ENCODE data around the gene CYP2S1. TPM values are rescaled to one million over a fixed set of nuclear protein-coding genes. Genes with fewer than 3 reads are reported as not detected.

CYP2S1 gene
- total and polyA plus RNA-seq, 9 of the 15 experiments (the other 6 are each of a cell fraction or from before 2014, with no cell fraction given): 0.07 to 1.9 (median 0.41) TPM

DNA sequence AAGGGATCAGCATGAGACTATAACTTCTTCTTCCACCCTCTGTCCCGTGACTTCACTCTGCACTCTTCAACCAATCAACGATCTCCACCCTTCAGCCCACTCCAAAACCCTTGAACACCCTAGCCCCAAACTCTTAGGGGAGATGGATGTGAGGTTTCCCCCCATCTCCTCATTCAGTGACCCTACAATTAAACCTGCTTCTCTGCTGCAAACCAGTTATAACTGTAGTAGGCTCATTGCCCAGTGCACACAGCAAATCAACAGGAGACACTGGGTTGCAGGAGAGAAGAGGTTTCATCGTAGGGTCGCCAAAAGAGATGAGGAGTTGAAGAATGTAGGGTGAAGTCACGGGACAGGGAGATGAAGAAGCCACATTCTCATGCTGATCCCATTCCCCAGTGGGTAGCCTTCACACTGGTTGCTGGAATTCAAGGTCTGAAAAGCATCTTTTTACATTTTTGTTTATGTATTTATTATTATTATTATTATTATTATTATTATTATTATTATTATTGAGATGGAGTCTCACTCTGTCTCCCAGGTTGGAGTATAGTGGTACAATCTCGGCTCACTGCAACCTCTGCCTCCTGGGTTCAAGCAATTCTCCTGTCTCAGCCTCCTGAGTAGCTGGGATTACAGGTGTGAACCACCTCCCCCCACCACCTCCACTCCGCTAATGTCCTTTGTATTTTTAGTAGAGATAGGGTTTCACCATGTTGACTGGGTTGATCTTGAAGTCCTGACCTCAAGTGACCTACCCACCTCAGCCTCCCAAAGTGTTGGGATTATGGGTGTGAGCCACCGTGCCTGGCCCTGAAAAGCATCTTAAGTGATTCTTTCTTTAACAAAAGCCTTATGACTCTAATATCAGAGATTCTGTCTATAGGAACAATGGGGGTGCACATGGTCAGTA is 5.8 kb upstream of the CYP2S1 start (continued):
- TF ChIP-seq, protein P1, sequence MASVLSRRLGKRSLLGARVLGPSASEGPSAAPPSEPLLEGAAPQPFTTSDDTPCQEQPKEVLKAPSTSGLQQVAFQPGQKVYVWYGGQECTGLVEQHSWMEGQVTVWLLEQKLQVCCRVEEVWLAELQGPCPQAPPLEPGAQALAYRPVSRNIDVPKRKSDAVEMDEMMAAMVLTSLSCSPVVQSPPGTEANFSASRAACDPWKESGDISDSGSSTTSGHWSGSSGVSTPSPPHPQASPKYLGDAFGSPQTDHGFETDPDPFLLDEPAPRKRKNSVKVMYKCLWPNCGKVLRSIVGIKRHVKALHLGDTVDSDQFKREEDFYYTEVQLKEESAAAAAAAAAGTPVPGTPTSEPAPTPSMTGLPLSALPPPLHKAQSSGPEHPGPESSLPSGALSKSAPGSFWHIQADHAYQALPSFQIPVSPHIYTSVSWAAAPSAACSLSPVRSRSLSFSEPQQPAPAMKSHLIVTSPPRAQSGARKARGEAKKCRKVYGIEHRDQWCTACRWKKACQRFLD (CRISPR knock-in tag; IDR thresholded peaks at IDR 0.05): no peak
- no peak for TF ChIP-seq CCNT2 (IDR thresholded peaks at IDR 0.05; ENCODE audit: borderline replicate concordance, extremely low read depth, insufficient read length, low read depth, low read length)
- TF ChIP-seq ZC3H8 (IDR thresholded peaks at IDR 0.05): no peak
- TF ChIP-seq NUFIP1 (IDR thresholded peaks at IDR 0.05; ENCODE audit: partially characterized antibody): no peak
- TF ChIP-seq ZNF140 (CRISPR knock-in tag; IDR thresholded peaks at IDR 0.05): no peak

DNA sequence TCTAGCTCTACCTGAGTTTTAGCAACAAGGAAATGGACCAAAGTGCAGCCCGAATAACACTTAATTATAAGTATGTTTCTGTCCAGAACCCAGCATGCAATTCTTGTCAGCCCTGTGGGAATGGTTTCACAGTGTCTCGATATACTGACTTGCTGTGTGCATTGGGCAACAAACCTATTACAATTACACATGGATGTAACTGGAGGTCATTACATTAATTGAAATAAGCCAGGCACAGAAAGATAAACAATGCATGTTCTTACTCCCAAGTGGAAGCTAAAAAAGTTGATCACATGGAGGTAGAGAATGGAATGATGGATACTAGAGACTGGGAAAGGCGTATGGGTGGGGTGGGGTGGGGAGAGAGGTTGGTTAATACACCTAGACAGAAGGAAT is 5.1 kb upstream of the CYP2S1 start:
- WGBS (ENCODE audit: insufficient coverage, low coverage, missing lambda C conversion rate): 13% methylated on average over 3 of the region's 3 CpGs
- H3K4me2 ChIP-seq (ENCODE audit: insufficient read depth, low read length): no peak overlapping the region
- no peak overlapping the region for H3K9ac ChIP-seq (ENCODE audit: insufficient read depth in 1 of 2, low read depth in 2 of 2, low read length in 2 of 2)
- POLR2A ChIA-PET: no interaction called here
- H4K20me1 ChIP-seq (replicated peaks; ENCODE audit: control insufficient read depth, insufficient read depth, low read length): no peaks in the 10 kb centered on the region
- no peak overlapping the region for H3K27ac ChIP-seq (ENCODE audit: extremely low read depth, low read depth, low read length)
- no peaks in the 10 kb centered on the region for H3K9me1 ChIP-seq (ENCODE audit: control insufficient read depth, insufficient read depth, low read length)
- H2AFZ ChIP-seq (ENCODE audit: low read depth, low read length): no peak overlapping the region
- no peaks in the 10 kb centered on the region for H3K36me3 ChIP-seq (ENCODE audit: control insufficient read depth, insufficient read depth, low read length)
- in situ Hi-C loops (cut with MboI) (no loop called here), intact Hi-C loops (cut with micrococcal nuclease) (no loop called here)
- H3K4me1 ChIP-seq (replicated peaks in 1 of 2; ENCODE audit: control insufficient read depth in 2 of 2, insufficient read depth in 2 of 2, low read length in 2 of 2): peaks cover 3 to 5% of the 10 kb centered on the region in 2 experiments; a peak in 4 of 5 replicates
- no peak for FAIRE-seq
- CTCF ChIA-PET (ENCODE audit: low intra/inter-chr PET ratio): no interaction called here
- peaks cover 6 to 13% of the 10 kb centered on the region in 2 experiments; a peak in 4 of 5 replicates for H3K27me3 ChIP-seq (ENCODE audit: control insufficient read depth in 2 of 2, insufficient read depth in 2 of 2, low read length in 2 of 2)
- no TSS peak for BruUV-seq (replicated peaks)
- no peaks in the 10 kb centered on the region for H3K9me3 ChIP-seq (replicated peaks; ENCODE audit: control insufficient read depth, insufficient read depth, low read depth, low read length)
- no peak overlapping the region for H3K4me3 ChIP-seq
- no peak for DNase-seq (ENCODE audit: extremely low read depth in 1 of 4, low spot score in 3 of 4)
- no peaks in the 10 kb centered on the region for H3K79me2 ChIP-seq (ENCODE audit: control insufficient read depth, insufficient read depth, low read length)
- ATAC-seq: no peak
- no peak for TF ChIP-seq ARHGAP35 (IDR thresholded peaks at IDR 0.05; ENCODE audit: partially characterized antibody)
- no peak for TF ChIP-seq RBM15 (IDR thresholded peaks at IDR 0.05; ENCODE audit: insufficient read depth, low read length)
- no peak for TF ChIP-seq MCM5 (IDR thresholded peaks at IDR 0.05; ENCODE audit: low read depth)
- no peak for TF ChIP-seq MNT (conservative IDR thresholded peaks at IDR 0.05)
- no peak for TF ChIP-seq CUX1 (CRISPR knock-in tag; IDR thresholded peaks at IDR 0.05)
- no peak for TF ChIP-seq C11orf30 (IDR thresholded peaks at IDR 0.05; ENCODE audit: low read depth)
- no peak for TF ChIP-seq CCAR2 (IDR thresholded peaks at IDR 0.05; ENCODE audit: low read depth, low read length)
